NCI-H446 treated with DMSO at 0.1 percent for 48 hours (cell line): ENCODE results near the gene MSRB1.
"Not testable (repeated sequence)": the region's sequence is repeated elsewhere in the genome, so short reads cannot be mapped to it uniquely, and the experiment has no call there.

Experiments used
- DNase-seq: peaks from one replicate; lab custom pipeline; 2025; lab: John Stamatoyannopoulos, UW

Gene MSRB1

DNA sequence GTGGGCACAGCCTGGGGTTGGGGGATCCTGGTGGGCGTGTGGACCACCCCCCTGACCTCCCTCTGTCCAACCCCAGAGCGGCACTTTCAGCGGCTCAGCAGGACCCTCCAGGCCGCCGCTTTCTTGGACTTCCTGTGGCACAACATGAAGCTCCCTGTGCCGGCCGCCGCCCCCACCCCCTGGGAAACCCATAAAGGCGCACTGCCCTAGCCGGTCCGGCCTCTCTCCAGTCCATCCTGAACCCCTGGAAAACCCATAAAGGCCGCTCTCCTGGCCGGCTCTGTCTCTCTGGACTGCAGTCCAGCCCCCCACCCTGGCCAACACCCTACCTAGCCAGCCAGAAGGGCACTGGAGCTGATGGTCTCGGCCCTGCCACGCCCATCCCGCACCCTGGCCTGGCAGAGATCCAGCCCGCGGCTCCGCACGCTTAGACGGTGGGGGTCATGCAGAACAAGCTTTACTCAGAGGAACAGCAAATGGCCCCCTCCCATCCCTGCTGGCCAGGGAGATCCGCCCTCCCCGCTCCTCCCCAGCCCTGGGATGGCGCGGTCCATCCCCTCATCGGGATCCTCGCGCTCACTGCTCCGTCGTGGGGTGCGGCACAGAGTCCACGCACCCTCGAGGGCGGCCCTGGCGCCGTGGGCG, 35.6 kb upstream of the MSRB1 start:
- DNase-seq: no peak

DNA sequence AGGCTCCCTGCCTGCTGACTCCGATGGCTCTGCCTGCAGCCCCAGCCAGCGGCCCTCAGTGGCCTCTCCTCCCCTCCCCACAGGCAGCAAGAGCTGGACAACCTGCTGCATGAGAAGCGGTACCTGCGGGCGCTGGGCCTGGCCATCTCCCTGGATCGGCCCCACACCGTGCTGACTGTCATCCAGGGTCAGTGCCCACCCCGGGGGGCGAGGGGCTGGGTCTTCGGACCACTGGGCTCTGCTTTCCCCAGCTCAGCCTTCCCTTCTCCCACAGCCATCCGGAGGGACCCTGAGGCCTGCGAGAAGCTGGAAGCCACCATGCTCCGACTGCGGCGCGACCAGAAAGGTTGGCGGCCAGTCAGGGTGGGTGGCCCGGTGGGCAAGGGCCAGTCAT, 34.9 kb upstream of the MSRB1 start:
- DNase-seq: no peak

- DNase-seq: no peak
These were observed 34.2 kb upstream of the MSRB1 start for GRCh38 chr16:1976951-1977874.

DNA sequence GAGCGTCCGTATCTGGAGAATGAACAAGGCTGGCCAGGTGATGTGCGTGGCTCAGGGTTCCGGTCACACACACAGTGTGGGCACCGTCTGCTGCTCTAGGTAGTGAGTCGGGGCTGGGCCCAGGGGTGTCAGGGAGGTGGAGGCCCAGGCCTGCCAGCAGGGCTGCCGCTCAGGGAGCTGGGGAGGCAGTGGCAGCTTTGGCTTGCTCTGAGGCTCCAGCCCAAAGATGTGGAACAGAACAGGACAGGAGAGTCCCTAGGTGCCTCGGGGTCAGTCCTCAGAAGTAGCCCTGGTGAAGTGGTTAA, 33.2 kb upstream of the MSRB1 start:
- no peak for DNase-seq

GRCh38 chr16:1975432-1976215, 32.6 kb upstream of the MSRB1 start:
- no peak for DNase-seq

GRCh38 chr16:1974157-1975070, 31.4 kb upstream of the MSRB1 start:
- no peak for DNase-seq

GRCh38 chr16:1973461-1974156, 30.6 kb upstream of the MSRB1 start:
- DNase-seq: no peak

GRCh38 chr16:1972490-1972877, 29.5 kb upstream of the MSRB1 start:
- no peak for DNase-seq

GRCh38 chr16:1971796-1972489, 28.9 kb upstream of the MSRB1 start, which contains the start of gene TBL3:
TBL3 (plus strand) TSS chr16:1972053; CDS start chr16:1972165, 112 bp downstream.
- peak; percentile 80 for DNase-seq

GRCh38 chr16:1968146-1968953, 25.4 kb upstream of the MSRB1 start:
- no peak for DNase-seq

- no peak for DNase-seq
These were observed 23.5 kb upstream of the MSRB1 start, which contains the start of gene RNF151 for GRCh38 chr16:1966460-1966859. RNF151 (plus strand) TSS chr16:1966856; CDS start chr16:1966882, 26 bp downstream.

GRCh38 chr16:1965396-1966001, 22.5 kb upstream of the MSRB1 start:
- no peak for DNase-seq

DNA sequence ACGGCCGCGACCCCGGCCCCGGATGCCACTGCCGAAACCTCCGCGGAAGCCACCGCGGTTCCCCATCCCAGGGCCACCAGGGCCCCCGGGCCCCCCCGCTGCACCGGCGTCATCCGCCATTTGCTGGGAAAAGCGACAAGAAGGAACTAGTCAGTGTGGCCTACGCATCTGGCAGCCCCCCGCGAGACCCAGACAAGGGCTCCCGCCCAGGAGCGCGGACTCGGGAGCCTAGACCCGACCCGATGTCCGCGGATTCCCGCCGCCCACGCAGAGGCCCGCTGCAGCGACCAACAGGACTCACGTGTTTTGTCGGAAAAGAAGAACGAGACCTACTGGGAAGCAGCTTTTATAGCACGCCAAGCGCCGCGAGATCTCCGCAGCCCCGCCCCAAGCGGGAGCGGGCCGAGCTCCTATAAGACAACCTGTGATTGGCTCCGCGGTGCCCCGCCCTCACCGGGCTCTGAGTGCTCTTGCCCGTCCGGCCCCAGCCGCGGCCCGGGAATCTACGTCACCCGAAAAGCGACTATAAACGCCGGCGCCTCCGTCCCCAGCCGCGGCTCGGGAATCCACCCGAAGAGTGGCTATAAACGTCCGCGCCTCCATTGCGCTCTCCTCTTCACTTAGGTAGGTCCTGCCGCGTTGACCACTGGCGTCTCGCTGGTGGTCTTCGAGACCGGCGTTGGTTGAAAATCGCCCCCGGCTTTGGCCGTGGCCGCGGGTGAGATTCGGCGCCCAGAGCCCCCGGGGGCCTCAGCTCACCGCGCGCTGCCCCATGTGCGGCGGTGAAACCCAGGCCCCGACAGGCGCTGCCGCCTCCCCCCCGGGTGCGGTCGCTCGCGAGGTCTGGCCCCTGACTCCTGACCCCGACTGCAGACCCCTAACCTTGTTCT, 21.8 kb upstream of the MSRB1 start, which contains the start of gene RPS2:
TSS of gene RPS2 (minus strand) at position 321 of the 890 bp plus-strand sequence. CDS start at position 120, 201 bp downstream.
- DNase-seq: peak; percentile 97

DNA sequence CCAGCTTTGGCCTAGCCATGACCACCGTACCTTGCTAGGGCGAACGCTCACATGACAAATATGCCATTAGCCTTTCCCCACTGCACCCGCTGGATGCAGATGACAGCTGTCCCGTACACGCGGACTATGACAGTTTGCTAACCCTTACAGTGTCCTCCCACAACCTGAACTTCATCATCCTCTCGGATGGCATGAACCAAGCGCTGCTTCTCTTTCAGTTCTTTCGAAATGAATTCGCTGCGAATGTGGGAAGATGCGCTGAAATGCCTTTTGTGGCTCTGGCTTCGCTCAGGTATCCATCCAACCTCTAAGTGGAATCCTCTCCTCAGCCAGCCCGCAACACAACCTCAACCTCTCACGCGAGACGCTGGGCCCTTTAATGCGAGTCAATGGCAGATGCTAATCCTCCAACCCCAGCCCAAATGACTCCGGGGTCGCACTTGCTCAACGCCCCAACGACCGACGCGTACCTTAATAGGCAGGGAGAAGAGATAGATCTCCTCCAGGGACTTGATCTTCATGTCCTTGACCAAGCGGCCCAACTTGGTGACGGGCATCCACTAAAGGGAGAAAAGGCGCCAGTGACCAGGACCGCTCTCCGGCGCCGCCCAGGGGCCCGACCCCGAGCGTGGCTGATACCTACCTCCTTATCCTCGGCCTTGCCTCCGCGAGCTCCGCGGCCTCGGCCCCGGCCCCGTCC, 21.0 kb upstream of the MSRB1 start:
- no peak for DNase-seq

GRCh38 chr16:1962161-1963153, 19.5 kb upstream of the MSRB1 start:
- not testable (repeated sequence) for DNase-seq

DNA sequence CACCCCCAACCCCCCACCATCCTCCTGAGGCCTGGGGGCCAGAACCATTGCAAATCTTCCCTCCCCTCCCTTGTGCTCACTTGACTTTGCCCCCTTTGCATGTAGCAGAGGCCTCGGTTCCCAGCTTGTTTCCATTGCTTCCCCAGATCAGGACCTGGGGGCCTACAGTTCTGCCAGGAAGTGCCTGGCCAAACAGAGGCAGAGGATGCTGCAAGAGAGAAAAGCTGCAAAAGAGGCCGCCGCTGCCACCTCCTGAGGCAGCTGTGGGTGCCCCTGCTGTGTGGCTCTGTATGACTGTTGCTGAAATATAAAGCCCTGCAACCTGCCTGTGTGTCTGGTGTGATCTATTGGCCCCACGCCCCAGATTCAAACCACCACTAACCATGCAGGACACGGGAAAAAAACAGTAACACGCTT, 18.7 kb upstream of the MSRB1 start:
- DNase-seq: no peak
